Left hindlimb (tissue), 1 donor: ENCODE results near the gene EIF4EBP2.

ENCODE experiments used
- DNase-seq: peaks from one replicate; pipeline ENCODE4 v3.0.0-alpha.2; 2018

Gene EIF4EBP2

GRCh38 chr10:70462349-70462984, 58.5 kb downstream of the EIF4EBP2 start:
- DNase-seq: peak; percentile 78

GRCh38 chr10:70465278-70465677, 61.3 kb downstream of the EIF4EBP2 start:
- peak; percentile 16 for DNase-seq

- peak; percentile 15 for DNase-seq
Measured at GRCh38 chr10:70465832-70466231, 61.9 kb downstream of the EIF4EBP2 start.

GRCh38 chr10:70466951-70467350, 63.0 kb downstream of the EIF4EBP2 start:
- DNase-seq: no peak

GRCh38 chr10:70472799-70473454, 69.0 kb downstream of the EIF4EBP2 start:
- no peak for DNase-seq

GRCh38 chr10:70474780-70475179, 70.8 kb downstream of the EIF4EBP2 start:
- no peak for DNase-seq

GRCh38 chr10:70475661-70476060, 71.7 kb downstream of the EIF4EBP2 start:
- no peak for DNase-seq

- DNase-seq: no peak
Measured at GRCh38 chr10:70476249-70477035, 72.5 kb downstream of the EIF4EBP2 start.

- DNase-seq: no peak
Measured at GRCh38 chr10:70477661-70478162, 73.8 kb downstream of the EIF4EBP2 start.
